RWPE2 (cell line): ENCODE measurements around the gene LYSMD1.

Experiments
- ATAC-seq: fragments of 200-7000 bp; cut with Tn5 transposase; 3 replicates; pipeline ENCODE4 v1.9.1; 2021; ENCODE audit warnings: low read depth
- DNase-seq: peaks from one replicate; pipeline ENCODE4 v3.0.0-alpha.2; 2020; ENCODE audit warnings: low spot score
- H3K27ac ChIP-seq: fragments of 450-650 bp; 2 replicates; pipeline ENCODE4 v1.5.1; 2017; ENCODE audit warnings: mild to moderate bottlenecking; ENCODE audit not compliant: poor library complexity, severe bottlenecking
- H3K27me3 ChIP-seq: fragments of 250-450 bp; sonication (Bioruptor Pico); 2 replicates; pipeline ENCODE4 v1.5.1; 2021; ENCODE audit warnings: mild to moderate bottlenecking, moderate library complexity; ENCODE audit not compliant: insufficient read depth, poor library complexity, severe bottlenecking
- H3K36me3 ChIP-seq: fragments of 250-450 bp; sonication (Bioruptor Pico); 2 replicates; pipeline ENCODE4 v1.5.1; 2020; ENCODE audit warnings: low read depth, mild to moderate bottlenecking, moderate library complexity
- H3K4me1 ChIP-seq: fragments of 250-450 bp; sonication (Bioruptor Pico); 2 replicates; pipeline ENCODE4 v1.5.1; 2021; ENCODE audit warnings: mild to moderate bottlenecking, moderate library complexity; ENCODE audit not compliant: insufficient read depth, poor library complexity, severe bottlenecking
- H3K4me3 ChIP-seq: fragments of 250-450 bp; sonication (Bioruptor Pico); 2 replicates; pipeline ENCODE4 v1.5.1; 2021; ENCODE audit warnings: mild to moderate bottlenecking, moderate library complexity; ENCODE audit not compliant: severe bottlenecking
- H3K9me3 ChIP-seq: fragments of 250-450 bp; sonication (Bioruptor Pico); 2 replicates; pipeline ENCODE4 v1.5.1; 2021; ENCODE audit warnings: mild to moderate bottlenecking, moderate library complexity; ENCODE audit not compliant: severe bottlenecking
- TF ChIP-seq, protein P1 (sequence below): fragments of 450-650 bp; IDR thresholded peaks from one replicate; pipeline ENCODE4 v1.5.1; 2017; ENCODE audit warnings: mild to moderate bottlenecking, moderate library complexity; ENCODE audit not compliant: poor library complexity, severe bottlenecking

Gene LYSMD1

DNA sequence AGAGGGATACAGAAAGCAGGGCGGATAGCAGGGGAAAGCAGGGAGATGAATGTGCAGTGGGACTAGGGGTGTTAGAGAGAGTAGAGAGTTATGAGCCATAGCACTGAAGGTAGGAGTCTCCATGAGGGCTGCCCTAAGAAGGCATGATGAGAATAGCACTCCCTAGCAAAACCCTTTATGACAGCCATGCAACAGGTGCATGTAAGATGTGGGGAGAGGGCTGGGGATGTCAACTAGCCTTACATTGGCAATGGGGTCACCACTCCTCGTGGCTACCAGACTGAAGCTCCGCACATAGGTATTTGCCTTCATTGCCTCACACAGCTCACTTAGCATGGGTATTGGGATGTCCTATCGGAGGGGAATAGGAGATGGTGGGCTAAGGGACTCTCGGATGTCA, 5.5 kb upstream of the LYSMD1 start:
- Histone ChIP-seq H3K27ac (no peak overlapping the region), H3K4me1 (no peaks in the 10 kb centered on the region), H3K9me3 (no peaks in the 10 kb centered on the region), H3K36me3 (peaks cover 18% of the 10 kb centered on the region), H3K27me3 (no peaks in the 10 kb centered on the region), H3K4me3 (no peak overlapping the region)
- ATAC-seq (no peak), DNase-seq (no peak)
- TF ChIP-seq, protein P1, sequence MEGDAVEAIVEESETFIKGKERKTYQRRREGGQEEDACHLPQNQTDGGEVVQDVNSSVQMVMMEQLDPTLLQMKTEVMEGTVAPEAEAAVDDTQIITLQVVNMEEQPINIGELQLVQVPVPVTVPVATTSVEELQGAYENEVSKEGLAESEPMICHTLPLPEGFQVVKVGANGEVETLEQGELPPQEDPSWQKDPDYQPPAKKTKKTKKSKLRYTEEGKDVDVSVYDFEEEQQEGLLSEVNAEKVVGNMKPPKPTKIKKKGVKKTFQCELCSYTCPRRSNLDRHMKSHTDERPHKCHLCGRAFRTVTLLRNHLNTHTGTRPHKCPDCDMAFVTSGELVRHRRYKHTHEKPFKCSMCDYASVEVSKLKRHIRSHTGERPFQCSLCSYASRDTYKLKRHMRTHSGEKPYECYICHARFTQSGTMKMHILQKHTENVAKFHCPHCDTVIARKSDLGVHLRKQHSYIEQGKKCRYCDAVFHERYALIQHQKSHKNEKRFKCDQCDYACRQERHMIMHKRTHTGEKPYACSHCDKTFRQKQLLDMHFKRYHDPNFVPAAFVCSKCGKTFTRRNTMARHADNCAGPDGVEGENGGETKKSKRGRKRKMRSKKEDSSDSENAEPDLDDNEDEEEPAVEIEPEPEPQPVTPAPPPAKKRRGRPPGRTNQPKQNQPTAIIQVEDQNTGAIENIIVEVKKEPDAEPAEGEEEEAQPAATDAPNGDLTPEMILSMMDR: no peak

DNA sequence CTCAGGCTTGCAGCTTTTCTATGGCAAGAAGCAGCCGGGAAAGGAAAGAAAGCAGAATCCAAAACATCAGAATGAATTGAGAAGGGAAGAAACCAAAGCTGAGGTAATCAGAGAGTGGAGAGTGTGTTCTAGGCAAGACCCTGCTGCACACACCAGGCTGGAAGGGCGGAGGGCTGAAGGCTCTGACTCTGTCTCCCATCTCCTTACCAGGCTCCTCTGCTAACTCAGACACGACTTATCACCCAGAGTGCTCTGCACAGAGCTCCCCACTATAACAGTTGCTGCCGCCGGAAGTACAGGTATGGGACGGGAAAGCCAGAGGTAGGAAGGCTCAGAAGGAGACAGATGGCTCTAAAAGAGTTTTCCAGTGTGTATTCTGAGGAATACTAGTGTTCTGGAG, 1.4 kb upstream of the LYSMD1 start:
- peaks cover 6% of the 10 kb centered on the region for H3K4me1 ChIP-seq
- H3K27ac ChIP-seq: no peak overlapping the region
- DNase-seq (no peak), ATAC-seq (no peak)
- no peaks in the 10 kb centered on the region for H3K27me3 ChIP-seq
- H3K9me3 ChIP-seq: no peaks in the 10 kb centered on the region
- TF ChIP-seq, protein P1: no peak
- H3K36me3 ChIP-seq: peaks cover 19% of the 10 kb centered on the region
- H3K4me3 ChIP-seq: peak overlapping the region; percentile 61

DNA sequence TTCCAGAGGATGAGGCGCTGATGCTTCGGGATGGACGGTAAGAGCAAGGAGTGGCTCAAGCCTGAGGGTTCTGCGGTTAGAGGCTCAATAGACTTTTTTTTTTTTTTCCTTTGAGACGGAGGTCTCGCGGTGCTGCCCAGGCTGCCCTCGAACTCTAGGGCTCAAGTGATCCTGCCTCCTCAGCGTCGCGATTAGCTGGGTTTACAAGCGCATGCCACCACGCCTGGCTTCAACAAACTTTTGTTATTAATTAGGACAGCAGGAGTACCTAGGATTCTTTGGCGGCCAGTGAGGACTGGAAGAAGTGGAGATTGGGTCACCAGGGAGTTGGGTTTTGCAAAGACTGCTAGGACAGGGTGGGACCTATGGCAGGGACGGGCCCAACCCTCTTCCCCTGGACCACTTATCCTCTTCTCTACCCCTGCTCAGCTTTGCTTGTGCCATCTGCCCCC, 829 bp upstream of the LYSMD1 start:
- DNase-seq (no peak), ATAC-seq (peak; percentile 39; the same call in 2 of the 3 replicates)
- H3K4me1 ChIP-seq: peaks cover 6% of the 10 kb centered on the region
- peak overlapping the region; percentile 61 for H3K4me3 ChIP-seq
- H3K27me3 ChIP-seq: no peaks in the 10 kb centered on the region
- H3K9me3 ChIP-seq: no peaks in the 10 kb centered on the region
- TF ChIP-seq, protein P1: no peak
- H3K27ac ChIP-seq: peak overlapping the region; percentile 53
- H3K36me3 ChIP-seq: peaks cover 23% of the 10 kb centered on the region

GRCh38 chr1:151165281-151165737, 393 bp downstream of the LYSMD1 start:
- peaks cover 6% of the 10 kb centered on the region for H3K4me1 ChIP-seq
- H3K4me3 ChIP-seq: peak overlapping the region; percentile 61
- no peak; the same call in 1 of the 3 replicates for ATAC-seq
- no peak for DNase-seq
- H3K27me3 ChIP-seq: no peaks in the 10 kb centered on the region
- H3K27ac ChIP-seq: peak overlapping the region; percentile 53
- H3K9me3 ChIP-seq: no peaks in the 10 kb centered on the region
- TF ChIP-seq, protein P1: no peak
- peaks cover 24% of the 10 kb centered on the region for H3K36me3 ChIP-seq

DNA sequence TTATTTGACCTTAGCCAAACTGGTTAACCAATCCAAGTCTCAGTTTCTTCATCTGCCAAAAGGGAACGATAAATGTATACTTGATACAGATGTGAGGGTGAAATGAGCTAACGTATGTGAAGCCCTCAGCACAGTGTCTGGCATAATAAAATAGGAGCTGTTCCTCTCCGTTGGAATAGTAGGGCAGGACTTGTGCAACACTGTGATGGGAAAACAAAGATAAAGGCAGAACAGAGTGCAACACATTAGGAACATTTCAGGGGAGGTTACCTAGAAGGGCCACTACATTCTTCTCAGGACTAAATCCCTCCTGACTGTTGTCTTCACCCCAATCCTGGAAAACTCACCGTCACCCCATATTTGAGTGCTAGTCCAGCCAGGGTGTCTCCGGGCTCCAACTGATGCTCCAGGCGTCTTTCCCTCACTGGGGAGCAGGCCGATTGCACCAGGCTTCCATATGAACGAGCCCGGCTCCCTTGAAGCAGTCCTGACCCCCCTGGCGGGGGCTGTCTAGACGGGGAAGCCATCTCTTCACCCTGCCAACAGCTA, 896 bp downstream of the LYSMD1 start:
- peaks cover 24% of the 10 kb centered on the region for H3K36me3 ChIP-seq
- H3K4me1 ChIP-seq: peaks cover 6% of the 10 kb centered on the region
- H3K9me3 ChIP-seq: no peaks in the 10 kb centered on the region
- no peaks in the 10 kb centered on the region for H3K27me3 ChIP-seq
- TF ChIP-seq, protein P1: no peak
- peak overlapping the region; percentile 53 for H3K27ac ChIP-seq
- ATAC-seq: peak; percentile 36; the same call in 2 of the 3 replicates
- DNase-seq: no peak
- peak overlapping the region; percentile 61 for H3K4me3 ChIP-seq
